ENCODE results near the gene RHCE.

DNA sequence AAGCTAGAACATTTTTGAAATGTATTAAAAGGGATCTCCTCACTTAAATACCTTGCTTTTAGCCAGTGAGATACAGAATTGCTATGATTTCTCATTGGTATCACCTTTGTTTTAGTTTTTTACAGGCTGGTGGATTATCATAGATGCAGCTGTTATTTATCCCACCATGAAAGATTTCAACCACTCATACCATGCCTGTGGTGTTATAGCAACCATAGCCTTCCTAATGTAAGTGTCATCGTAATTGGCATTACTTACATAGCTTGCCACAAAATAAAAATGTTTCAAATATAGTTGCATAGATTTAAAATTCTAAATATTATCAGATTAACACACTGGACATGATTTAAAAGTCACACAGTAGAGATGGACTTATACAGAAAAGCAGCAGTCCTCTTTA lies 77.8 kb downstream of the RHCE start:
- TF ChIP-seq CTCF (conservative IDR thresholded peaks at IDR 0.05; ENCODE audit: low read depth, low read length) (no peak), EZH2 (IDR thresholded peaks at IDR 0.05; ENCODE audit: borderline replicate concordance, low read depth, low read length, poor library complexity, severe bottlenecking) (no peak)

Measured in A673 (cell line).